ENCODE measurements around the gene PTPRT.

- TF ChIP-seq USF1 (IDR thresholded peaks at IDR 0.05) (no peak), CREB1 (IDR thresholded peaks at IDR 0.05; ENCODE audit: low read depth) (no peak), TEAD4 (IDR thresholded peaks at IDR 0.05) (no peak), RAD21 (IDR thresholded peaks at IDR 0.05; ENCODE audit: low read depth) (no peak), CEBPB (IDR thresholded peaks at IDR 0.05) (no peak), FOXM1 (IDR thresholded peaks at IDR 0.05; ENCODE audit: borderline replicate concordance, low read depth) (no peak), TCF12 (IDR thresholded peaks at IDR 0.05; ENCODE audit: low read depth) (no peak), MAX (IDR thresholded peaks at IDR 0.05) (no peak), REST (IDR thresholded peaks at IDR 0.05; ENCODE audit: low read depth) (no peak), YY1 (IDR thresholded peaks at IDR 0.05; ENCODE audit: low read depth) (no peak), TAF1 (IDR thresholded peaks at IDR 0.05; ENCODE audit: low read depth) (no peak)
Observed at GRCh38 chr20:43095034-43095433, 94.7 kb downstream of the PTPRT start.

Data from Ishikawa (cell line).